Endothelial cell of umbilical vein (primary cell): ENCODE measurements around the gene STYX. TPM values are rescaled to one million over a fixed set of nuclear protein-coding genes. Genes with fewer than 3 reads are reported as not detected.

Experiments
- BruUV-seq: library from RNA; stranded (reverse); fragments of 400-500 nt; replicated peaks from 2 replicates; lab custom pipeline; 2021; lab: Mats Ljungman, UMichigan
- CTCF ChIA-PET: fragments of 300-600, 350-600 bp; sonication (Branson Sonifier 250); formaldehyde crosslinking; loops from one replicate; lab custom pipeline; 2021; ENCODE audit warnings: antibody characterized with exemption, inconsistent platforms; lab: Charles Lee
- POLR2A ChIA-PET: fragments of 300-600, 350-600 bp; sonication (Branson Sonifier 250); formaldehyde crosslinking; loops from one replicate; lab custom pipeline; 2021; ENCODE audit warnings: antibody characterized with exemption, inconsistent platforms; lab: Charles Lee
- DNase-seq: peaks from one replicate; pipeline ENCODE4 v3.0.0-alpha.2; 2011; ENCODE audit warnings: low read depth, low spot score
- FAIRE-seq: peaks from 2 replicates; lab custom pipeline; 2011; peaks lifted over from hg19 to GRCh38; lab: Jason Lieb, UNC
- H2AFZ ChIP-seq: 2 replicates; pipeline ENCODE4 v1.6.0; 2012; ENCODE audit warnings: low read depth, low read length, control low read depth, inconsistent platforms
- H3K27ac ChIP-seq: 2 replicates; pipeline ENCODE4 v1.5.1; 2011; ENCODE audit warnings: low read depth, mild to moderate bottlenecking, control low read depth, low read length, moderate library complexity; ENCODE audit not compliant: insufficient read depth
- H3K27me3 ChIP-seq, 2 experiments: 2 replicates each; pipeline versions ENCODE4 v1.6.0 to v1.6.1; 2011; ENCODE audit warnings: low read length in 2 of 2, mixed read lengths in 1 of 2; ENCODE audit not compliant: control insufficient read depth in 2 of 2, insufficient read depth in 2 of 2
- H3K36me3 ChIP-seq, 2 experiments: 2 replicates in 1 of 2; 3 replicates in 1 of 2; pipeline ENCODE4 v1.5.1; 2011; ENCODE audit warnings: low read length in 2 of 2, mild to moderate bottlenecking in 1 of 2, moderate library complexity in 1 of 2; ENCODE audit not compliant: control insufficient read depth in 2 of 2, insufficient read depth in 2 of 2; ENCODE audit errors: extremely low read depth in 1 of 2
- H3K4me1 ChIP-seq: 3 replicates; pipeline ENCODE4 v1.5.1; 2011; ENCODE audit warnings: mild to moderate bottlenecking, low read length; ENCODE audit not compliant: control insufficient read depth, insufficient read depth; ENCODE audit errors: extremely low read depth
- H3K4me2 ChIP-seq: 2 replicates; pipeline ENCODE4 v1.6.1; 2011; ENCODE audit warnings: low read length, control low read depth, mixed read lengths; ENCODE audit not compliant: insufficient read depth
- H3K4me3 ChIP-seq, 3 experiments: fragments of 200-600 bp in 1 of 3; sonication (generic), shearing (Covaris generic) in 1 of 3; replicated peaks in 1 of 3; 2 replicates each; pipeline ENCODE4 v1.5.1; 2011 to 2016; ENCODE audit warnings: control low read depth in 3 of 3, low read length in 3 of 3, mild to moderate bottlenecking in 2 of 3, inconsistent platforms in 1 of 3, low read depth in 1 of 3, moderate library complexity in 1 of 3; ENCODE audit not compliant: insufficient read depth in 1 of 3
- H3K79me2 ChIP-seq: 2 replicates; pipeline ENCODE4 v1.6.0; 2012; ENCODE audit warnings: low read length, inconsistent platforms; ENCODE audit not compliant: control insufficient read depth, insufficient read depth
- H3K9ac ChIP-seq: replicated peaks from 2 replicates; pipeline ENCODE3; 2011; ENCODE audit warnings: low read length, control low read depth; ENCODE audit not compliant: insufficient read depth; ENCODE audit errors: extremely low read depth
- H3K9me1 ChIP-seq: replicated peaks from 3 replicates; pipeline ENCODE4 v1.6.0; 2011; ENCODE audit warnings: mild to moderate bottlenecking, low read length; ENCODE audit not compliant: control insufficient read depth, insufficient read depth; ENCODE audit errors: extremely low read depth
- H3K9me3 ChIP-seq: replicated peaks from 2 replicates; pipeline ENCODE4 v1.5.1; 2012; ENCODE audit warnings: low read length, inconsistent platforms; ENCODE audit not compliant: control insufficient read depth, insufficient read depth
- H4K20me1 ChIP-seq: replicated peaks from 2 replicates; pipeline ENCODE3; 2011; ENCODE audit warnings: mild to moderate bottlenecking, low read length; ENCODE audit not compliant: control insufficient read depth, insufficient read depth; ENCODE audit errors: extremely low read depth
- GATA2 ChIP-seq: IDR thresholded peaks from 2 replicates; pipeline ENCODE4 v1.7.0; 2011; ENCODE audit warnings: low read depth, mild to moderate bottlenecking, moderate library complexity, mixed read lengths, low read length; ENCODE audit not compliant: insufficient read length, insufficient read depth
- MYC ChIP-seq: IDR thresholded peaks from one replicate; pipeline ENCODE4 v1.6.1; 2011; ENCODE audit warnings: mild to moderate bottlenecking, low read depth, low read length
- POLR2AphosphoS5 ChIP-seq: IDR thresholded peaks from 2 replicates; pipeline ENCODE4 v1.6.1; 2012; ENCODE audit warnings: low read depth, mild to moderate bottlenecking, control low read depth, low read length, moderate library complexity; ENCODE audit not compliant: insufficient read depth
- dilution Hi-C: fragments of 300-500 bp; cut with MboI; formaldehyde crosslinking; loops from one replicate; pipeline ENCODE4 v1.15.0; 2019; ENCODE audit warnings: low sequenced_read_pairs; ENCODE audit not compliant: extremely low pct_ligation_motif_present
- intact Hi-C: fragments of 100-400 bp; cut with micrococcal nuclease; formaldehyde crosslinking; loops from one replicate; pipeline ENCODE4 v1.10.0; 2022
- polyA plus RNA-seq, 4 experiments: library from polyadenylated mRNA; depleted of rRNA in 3 of 4; stranded (reverse) in 3 of 4; unstranded in 1 of 4; fragments of >200 nt; gene quantifications; 2 replicates each; pipeline versions ENCODE4 v1.2.1 to v1.2.3, GENCODE V29; 2011 to 2012; ENCODE audit warnings: missing spikeins in 1 of 4
- total RNA-seq: library from RNA; stranded (reverse); gene quantifications from 2 replicates; pipeline ENCODE4 v1.2.3, GENCODE V29; 2021
- TF ChIP-seq, protein P1 (sequence below), 2 donors: IDR thresholded peaks; 1 replicate in 1 of 2; 2 replicates in 1 of 2; pipeline ENCODE4 v1.5.1; 2011; ENCODE audit warnings: low read length in 2 of 2, mild to moderate bottlenecking in 2 of 2, moderate library complexity in 2 of 2, control low read depth in 1 of 2, inconsistent platforms in 1 of 2, low read depth in 1 of 2; ENCODE audit not compliant: insufficient read depth in 1 of 2; ENCODE audit errors: extremely low read depth in 1 of 2
- TF ChIP-seq, protein P2 (sequence below): IDR thresholded peaks from 2 replicates; pipeline ENCODE4 v1.6.1; 2011; ENCODE audit not compliant: insufficient read depth, insufficient read length

The STYX gene
- total and polyA plus RNA-seq, 2 donors (not counting 3 experiments of a cell fraction or from before 2014, with no cell fraction given) = 6.2 to 21.3 TPM

DNA sequence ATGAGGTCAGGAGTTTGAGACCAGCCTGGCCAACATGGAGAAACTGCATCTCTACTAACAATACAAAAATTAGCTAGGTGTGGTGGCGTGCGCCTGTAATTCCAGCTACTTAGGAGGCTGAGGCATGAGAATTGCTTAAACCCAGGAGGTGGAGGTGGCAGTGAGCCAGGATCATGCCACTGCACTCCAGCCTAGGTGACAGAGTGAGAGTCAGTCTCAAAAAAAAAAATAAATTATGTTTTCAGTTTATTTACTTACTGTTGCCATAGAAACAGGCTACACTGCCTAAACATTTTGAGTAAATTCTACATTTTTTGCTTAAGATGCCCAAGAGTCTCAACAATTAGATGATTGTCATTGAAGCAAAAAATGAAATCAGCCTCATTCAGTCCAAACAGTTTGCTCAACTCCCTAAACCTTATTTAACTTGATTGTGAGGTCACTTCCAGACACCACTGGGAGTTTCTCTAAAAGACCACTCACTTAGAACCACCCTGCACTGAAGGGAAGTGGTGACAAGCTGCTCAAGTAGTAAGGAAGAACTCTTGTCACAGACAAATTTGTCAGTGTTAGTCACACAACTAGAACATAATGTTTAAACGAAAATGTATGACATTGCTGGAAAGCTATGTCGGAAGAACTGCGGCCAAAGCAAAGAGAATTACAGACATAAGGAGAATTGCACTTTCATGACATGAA, 71.2 kb downstream of the STYX start:
- H3K27me3 ChIP-seq = no peaks in the 10 kb centered on the region
- no peak overlapping the region for H2AFZ ChIP-seq
- TF ChIP-seq POLR2AphosphoS5 = no peak
- no peak for TF ChIP-seq GATA2
- TF ChIP-seq MYC = no peak
- intact Hi-C loops = no loop called here
- H4K20me1 ChIP-seq = no peaks in the 10 kb centered on the region
- dilution Hi-C loops = no loop called here
- ChIA-PET POLR2A (interaction anchor here (0.9 kb wide), 1 partner anchor 10 kb away, joined by 3 read pairs; the partner anchor contains the start of gene GNPNAT1), CTCF (interaction anchor here (0.8 to 1.5 kb wide), 2 partner anchors 14 to 24 kb away, joined by 3 read pairs; no protein-coding TSS in a partner anchor)
- H3K27ac ChIP-seq = no peak overlapping the region
- H3K4me1 ChIP-seq = no peaks in the 10 kb centered on the region
- H3K9me3 ChIP-seq = no peaks in the 10 kb centered on the region
- DNase-seq = no peak
- H3K4me2 ChIP-seq = no peak overlapping the region
- H3K36me3 ChIP-seq = no peaks in the 10 kb centered on the region
- BruUV-seq = no TSS peak
- no peak overlapping the region for H3K9ac ChIP-seq
- no peaks in the 10 kb centered on the region for H3K79me2 ChIP-seq
- no peak overlapping the region for H3K4me3 ChIP-seq
- FAIRE-seq = no peak
- H3K9me1 ChIP-seq = no peaks in the 10 kb centered on the region

DNA sequence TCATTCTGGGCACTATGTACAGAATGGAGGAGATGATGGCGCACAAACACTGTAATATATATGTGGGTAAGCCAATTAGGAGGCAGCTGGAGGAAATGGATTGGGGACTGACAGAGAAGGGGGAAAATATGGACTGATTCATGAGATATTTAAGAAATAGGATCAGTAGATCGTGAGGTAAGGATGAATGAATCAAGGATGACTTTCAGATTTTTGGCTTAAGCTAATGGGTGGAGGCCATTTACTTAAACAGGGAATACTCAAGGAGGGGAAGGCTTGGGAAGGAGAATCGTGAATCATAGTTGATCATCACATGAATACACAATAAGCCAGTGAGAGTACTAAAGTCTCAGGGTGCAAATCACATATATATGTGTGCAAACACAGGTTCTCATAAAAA, 72.6 kb downstream of the STYX start:
- dilution Hi-C loops = no loop called here
- DNase-seq (no peak), FAIRE-seq (no peak)
- TF ChIP-seq POLR2AphosphoS5 (no peak), MYC (no peak), GATA2 (no peak)
- TF ChIP-seq, protein P1, sequence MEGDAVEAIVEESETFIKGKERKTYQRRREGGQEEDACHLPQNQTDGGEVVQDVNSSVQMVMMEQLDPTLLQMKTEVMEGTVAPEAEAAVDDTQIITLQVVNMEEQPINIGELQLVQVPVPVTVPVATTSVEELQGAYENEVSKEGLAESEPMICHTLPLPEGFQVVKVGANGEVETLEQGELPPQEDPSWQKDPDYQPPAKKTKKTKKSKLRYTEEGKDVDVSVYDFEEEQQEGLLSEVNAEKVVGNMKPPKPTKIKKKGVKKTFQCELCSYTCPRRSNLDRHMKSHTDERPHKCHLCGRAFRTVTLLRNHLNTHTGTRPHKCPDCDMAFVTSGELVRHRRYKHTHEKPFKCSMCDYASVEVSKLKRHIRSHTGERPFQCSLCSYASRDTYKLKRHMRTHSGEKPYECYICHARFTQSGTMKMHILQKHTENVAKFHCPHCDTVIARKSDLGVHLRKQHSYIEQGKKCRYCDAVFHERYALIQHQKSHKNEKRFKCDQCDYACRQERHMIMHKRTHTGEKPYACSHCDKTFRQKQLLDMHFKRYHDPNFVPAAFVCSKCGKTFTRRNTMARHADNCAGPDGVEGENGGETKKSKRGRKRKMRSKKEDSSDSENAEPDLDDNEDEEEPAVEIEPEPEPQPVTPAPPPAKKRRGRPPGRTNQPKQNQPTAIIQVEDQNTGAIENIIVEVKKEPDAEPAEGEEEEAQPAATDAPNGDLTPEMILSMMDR (IDR thresholded peaks at IDR 0.05; ENCODE audit: extremely low read depth in 1 of 2, insufficient read depth in 1 of 2, low read depth in 1 of 2, low read length in 2 of 2) = no peak
- TF ChIP-seq, protein P2, sequence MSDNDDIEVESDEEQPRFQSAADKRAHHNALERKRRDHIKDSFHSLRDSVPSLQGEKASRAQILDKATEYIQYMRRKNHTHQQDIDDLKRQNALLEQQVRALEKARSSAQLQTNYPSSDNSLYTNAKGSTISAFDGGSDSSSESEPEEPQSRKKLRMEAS = no peak
- H3K9me3 ChIP-seq = no peaks in the 10 kb centered on the region
- H3K4me3 ChIP-seq = no peak overlapping the region
- H3K79me2 ChIP-seq = no peaks in the 10 kb centered on the region
- no peaks in the 10 kb centered on the region for H3K4me1 ChIP-seq
- no peaks in the 10 kb centered on the region for H3K36me3 ChIP-seq
- CTCF ChIA-PET = no interaction called here
- POLR2A ChIA-PET = no interaction called here
- BruUV-seq = no TSS peak
- no peaks in the 10 kb centered on the region for H3K27me3 ChIP-seq
- no peak overlapping the region for H2AFZ ChIP-seq
- intact Hi-C loops = no loop called here
- no peak overlapping the region for H3K9ac ChIP-seq
- no peaks in the 10 kb centered on the region for H3K9me1 ChIP-seq
- H4K20me1 ChIP-seq = no peaks in the 10 kb centered on the region
- no peak overlapping the region for H3K4me2 ChIP-seq
- H3K27ac ChIP-seq = no peak overlapping the region
